IPS-18a (cell line): ENCODE measurements around the gene ADAM12.
"Not testable (repeated sequence)": the region's sequence is repeated elsewhere in the genome, so short reads cannot be mapped to it uniquely, and the experiment has no call there.

ENCODE experiments used
- H3K27ac ChIP-seq: one replicate; pipeline ENCODE4 v1.5.1; 2013; ENCODE audit warnings: low read length
- H3K27me3 ChIP-seq: one replicate; pipeline ENCODE4 v1.6.1; 2013; ENCODE audit warnings: mild to moderate bottlenecking, low read length; ENCODE audit not compliant: control insufficient read depth, insufficient read depth
- H3K36me3 ChIP-seq: one replicate; pipeline ENCODE4 v1.6.1; 2013; ENCODE audit warnings: low read depth, low read length; ENCODE audit not compliant: control insufficient read depth
- H3K4me1 ChIP-seq: one replicate; pipeline ENCODE4 v1.6.1; 2013; ENCODE audit warnings: low read depth, low read length; ENCODE audit not compliant: control insufficient read depth
- H3K4me3 ChIP-seq: one replicate; pipeline ENCODE4 v1.5.1; 2013; ENCODE audit warnings: low read length
- H3K9ac ChIP-seq: one replicate; pipeline ENCODE4 v1.6.1; 2013; ENCODE audit warnings: mild to moderate bottlenecking, low read length, moderate library complexity
- H3K9me3 ChIP-seq: one replicate; pipeline ENCODE4 v1.6.1; 2013; ENCODE audit warnings: low read depth, low read length; ENCODE audit not compliant: control insufficient read depth

The ADAM12 gene

DNA sequence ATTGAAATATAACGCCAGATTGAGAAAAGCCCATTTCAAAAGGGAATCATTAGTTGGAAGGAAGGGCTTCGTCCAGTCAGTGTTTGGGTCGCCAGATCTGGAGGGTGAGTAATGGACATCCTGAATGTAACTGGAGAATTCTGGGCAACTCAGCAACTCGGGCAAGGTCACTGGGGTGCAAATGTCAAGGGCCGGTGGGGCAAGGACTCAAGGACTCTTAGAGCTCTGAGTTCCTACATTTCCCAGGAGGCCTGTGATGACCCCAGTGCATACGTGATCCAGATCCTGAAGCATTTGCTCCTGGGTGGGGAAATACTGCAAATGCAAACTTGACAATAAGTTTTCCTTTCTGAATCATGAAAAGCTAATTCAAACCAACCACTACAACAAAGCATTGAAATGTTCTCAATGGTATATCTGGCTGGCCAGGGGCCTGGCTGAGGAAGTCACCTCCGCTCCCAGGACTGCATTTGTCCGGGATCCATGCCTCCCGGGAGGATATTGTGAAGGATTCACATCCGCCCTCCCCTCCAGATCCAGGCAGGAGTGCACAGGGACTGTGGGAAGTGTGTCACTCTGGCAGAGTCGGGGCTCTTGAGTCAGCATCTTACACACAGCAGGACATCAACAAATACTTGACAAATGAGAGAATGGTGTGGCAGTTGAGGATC, 327.9 kb downstream of the ADAM12 start:
- Histone ChIP-seq H3K27ac (no peak overlapping the region), H3K4me3 (no peak overlapping the region)

GRCh38 chr10:126059076-126059826, 329.0 kb downstream of the ADAM12 start:
- Histone ChIP-seq H3K27me3 (no peaks in the 10 kb centered on the region), H3K27ac (no peak overlapping the region), H3K4me3 (no peak overlapping the region), H3K36me3 (no peaks in the 10 kb centered on the region), H3K9me3 (no peaks in the 10 kb centered on the region), H3K4me1 (peaks cover 8% of the 10 kb centered on the region), H3K9ac (no peak overlapping the region)

More for the DNA sequence above, 327.9 kb downstream of the ADAM12 start:
- H3K9ac ChIP-seq: no peak overlapping the region
- no peaks in the 10 kb centered on the region for H3K36me3 ChIP-seq
- no peaks in the 10 kb centered on the region for H3K27me3 ChIP-seq
- peaks cover 8% of the 10 kb centered on the region for H3K4me1 ChIP-seq
- H3K9me3 ChIP-seq: no peaks in the 10 kb centered on the region

- no peak overlapping the region for H3K27ac ChIP-seq
- no peaks in the 10 kb centered on the region for H3K36me3 ChIP-seq
- no peak overlapping the region for H3K4me3 ChIP-seq
- no peak overlapping the region for H3K9ac ChIP-seq
- peaks cover 8% of the 10 kb centered on the region for H3K4me1 ChIP-seq
- H3K27me3 ChIP-seq: no peaks in the 10 kb centered on the region
- no peaks in the 10 kb centered on the region for H3K9me3 ChIP-seq
These were observed 329.8 kb downstream of the ADAM12 start for GRCh38 chr10:126058507-126058906.

DNA sequence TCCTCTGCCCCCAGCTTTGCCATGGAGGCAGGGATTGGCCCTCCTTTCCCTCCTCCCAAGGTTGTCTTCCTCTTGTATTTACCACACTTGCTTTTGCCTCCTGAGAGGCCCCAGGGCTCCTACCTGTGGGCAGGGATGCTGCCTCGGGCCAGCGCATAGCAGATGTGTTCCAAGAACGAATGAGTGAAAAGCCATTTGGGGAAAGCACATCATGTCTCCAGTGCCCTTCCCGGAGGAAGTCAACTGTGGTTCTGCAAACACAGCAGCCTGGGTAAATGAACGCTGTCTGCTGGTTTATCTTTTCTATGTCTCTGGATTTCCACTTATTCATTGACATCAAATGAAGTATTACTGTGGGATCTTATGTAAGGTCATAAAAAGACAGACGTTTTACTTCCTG, 330.2 kb downstream of the ADAM12 start:
- no peak overlapping the region for H3K4me3 ChIP-seq
- peaks cover 8% of the 10 kb centered on the region for H3K4me1 ChIP-seq
- no peaks in the 10 kb centered on the region for H3K36me3 ChIP-seq
- no peaks in the 10 kb centered on the region for H3K9me3 ChIP-seq
- H3K27ac ChIP-seq: no peak overlapping the region
- no peak overlapping the region for H3K9ac ChIP-seq
- no peaks in the 10 kb centered on the region for H3K27me3 ChIP-seq

DNA sequence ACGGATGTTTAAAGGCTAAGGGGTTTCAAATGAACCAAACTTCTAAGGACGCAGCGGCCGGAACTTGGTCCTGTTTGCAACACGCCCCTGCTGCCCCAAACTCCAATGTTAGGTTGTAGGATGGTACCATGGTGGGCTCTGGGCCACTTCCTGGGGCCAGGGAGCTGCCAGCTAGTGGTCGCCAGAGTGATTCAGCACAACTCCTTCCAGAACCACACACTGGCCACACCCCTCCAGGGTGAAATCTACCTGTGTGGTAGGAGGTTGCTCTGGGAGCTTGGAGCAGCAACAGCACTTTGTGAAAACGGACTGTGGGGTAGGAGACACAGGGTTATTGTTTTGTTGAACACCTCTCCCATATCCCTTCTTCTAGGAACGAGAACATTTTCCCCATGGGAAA, 330.8 kb downstream of the ADAM12 start:
- H3K9me3 ChIP-seq: no peaks in the 10 kb centered on the region
- H3K27ac ChIP-seq: no peak overlapping the region
- H3K27me3 ChIP-seq: no peaks in the 10 kb centered on the region
- H3K36me3 ChIP-seq: no peaks in the 10 kb centered on the region
- H3K4me3 ChIP-seq: no peak overlapping the region
- peaks cover 8% of the 10 kb centered on the region for H3K4me1 ChIP-seq
- no peak overlapping the region for H3K9ac ChIP-seq

DNA sequence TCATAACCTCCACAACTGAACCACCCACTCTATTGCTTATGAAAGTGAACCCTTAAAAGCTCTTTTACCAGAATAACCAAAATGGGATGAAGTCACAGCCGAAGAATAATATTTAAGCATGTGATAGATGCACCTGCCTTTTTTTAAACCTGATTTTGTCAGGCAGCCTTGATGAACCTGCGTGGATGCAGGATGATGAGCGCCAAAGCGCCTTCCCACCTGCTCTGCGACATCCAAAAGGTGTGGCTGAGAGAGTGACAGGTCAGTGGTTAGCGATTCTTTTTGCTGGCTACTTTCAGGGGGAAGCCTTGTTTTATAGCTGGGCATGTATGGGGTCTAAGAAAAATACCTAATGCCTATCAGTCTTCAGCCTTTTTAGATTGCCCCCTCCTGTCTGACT, 334.1 kb downstream of the ADAM12 start:
- no peak overlapping the region for H3K27ac ChIP-seq

GRCh38 chr10:126052171-126052570, 336.1 kb downstream of the ADAM12 start:
- H3K9me3 ChIP-seq: no peaks in the 10 kb centered on the region
- H3K36me3 ChIP-seq: no peaks in the 10 kb centered on the region
- no peak overlapping the region for H3K27ac ChIP-seq
- no peaks in the 10 kb centered on the region for H3K4me1 ChIP-seq
- H3K9ac ChIP-seq: no peak overlapping the region
- no peak overlapping the region for H3K4me3 ChIP-seq
- no peaks in the 10 kb centered on the region for H3K27me3 ChIP-seq

More for the DNA sequence above, 334.1 kb downstream of the ADAM12 start:
- Histone ChIP-seq H3K9ac (no peak overlapping the region), H3K9me3 (no peaks in the 10 kb centered on the region), H3K36me3 (no peaks in the 10 kb centered on the region), H3K27me3 (no peaks in the 10 kb centered on the region), H3K4me1 (peaks cover 8% of the 10 kb centered on the region), H3K4me3 (no peak overlapping the region)

GRCh38 chr10:126049759-126050700, 338.2 kb downstream of the ADAM12 start:
- Histone ChIP-seq H3K4me3 (no peak overlapping the region), H3K27me3 (no peaks in the 10 kb centered on the region), H3K4me1 (no peaks in the 10 kb centered on the region), H3K36me3 (no peaks in the 10 kb centered on the region), H3K9me3 (no peaks in the 10 kb centered on the region), H3K27ac (no peak overlapping the region), H3K9ac (no peak overlapping the region)

DNA sequence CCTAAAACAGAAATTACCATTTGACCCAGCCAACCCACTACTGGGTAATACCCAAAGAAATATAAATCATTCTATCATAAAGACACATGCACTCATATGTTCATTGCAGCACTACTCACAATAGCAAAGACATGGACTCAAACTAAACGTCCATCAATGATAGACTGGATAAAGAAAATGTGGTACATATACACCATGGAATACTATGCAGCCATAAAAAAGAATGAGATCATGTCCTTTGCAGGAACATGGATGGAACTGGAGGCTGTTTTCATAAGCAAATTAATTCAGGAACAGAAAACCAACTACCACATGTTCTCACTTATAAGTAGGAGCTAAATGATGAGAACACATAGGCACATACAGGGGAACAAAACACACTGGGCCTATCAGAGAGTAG, 340.5 kb downstream of the ADAM12 start:
- H3K27me3 ChIP-seq, H3K9ac ChIP-seq, H3K4me1 ChIP-seq, H3K27ac ChIP-seq, H3K36me3 ChIP-seq, H3K4me3 ChIP-seq, H3K9me3 ChIP-seq: not testable (repeated sequence)

- no peaks in the 10 kb centered on the region for H3K9me3 ChIP-seq
- no peaks in the 10 kb centered on the region for H3K27me3 ChIP-seq
- H3K36me3 ChIP-seq: no peaks in the 10 kb centered on the region
- H3K9ac ChIP-seq: no peak overlapping the region
- H3K4me3 ChIP-seq: no peak overlapping the region
- H3K27ac ChIP-seq: no peak overlapping the region
- peaks cover 2% of the 10 kb centered on the region for H3K4me1 ChIP-seq
These were observed 341.4 kb downstream of the ADAM12 start for GRCh38 chr10:126046831-126047230.

DNA sequence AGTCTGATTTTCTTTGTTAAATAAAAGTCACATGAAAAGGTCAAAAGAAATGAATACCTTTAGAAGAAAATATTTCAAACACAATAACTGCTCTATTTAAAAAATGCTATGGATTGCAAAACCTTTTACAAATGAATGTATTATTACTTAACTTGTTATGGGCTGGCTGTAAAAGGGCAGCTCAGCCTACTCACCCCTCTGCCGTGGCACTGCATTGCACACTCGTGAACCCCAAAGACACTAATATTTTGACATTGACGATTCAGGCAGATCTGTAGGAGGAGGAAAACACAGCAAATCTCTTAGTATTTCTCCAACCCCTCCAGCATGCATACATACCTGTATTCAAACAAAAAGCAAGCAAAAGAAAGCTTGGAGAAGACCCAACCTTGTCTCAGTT, 342.4 kb downstream of the ADAM12 start:
- Histone ChIP-seq H3K4me1 (peaks cover 8% of the 10 kb centered on the region), H3K36me3 (no peaks in the 10 kb centered on the region), H3K27me3 (no peaks in the 10 kb centered on the region), H3K27ac (no peak overlapping the region), H3K9ac (no peak overlapping the region), H3K9me3 (no peaks in the 10 kb centered on the region), H3K4me3 (no peak overlapping the region)
